ENCODE results near the gene NES.
A peak's percentile ranks its signal among the peaks of the same experiment; 100 is the strongest.

Gene NES

GRCh38 chr1:156676820-156677615, at the start of gene NES:
Gene NES, minus strand, starts transcription at chr1:156677407. Its CDS starts 143 bp downstream, at chr1:156677264.
- no peak for DNase-seq (ENCODE audit: low read depth)

GRCh38 chr1:156726549-156727226, 49.5 kb upstream of the NES start:
- DNase-seq (ENCODE audit: low read depth), result no peak

GRCh38 chr1:156725683-156726280, 48.6 kb upstream of the NES start:
- DNase-seq (ENCODE audit: low read depth), result peak; percentile 85

- DNase-seq (ENCODE audit: low read depth), result no peak
These were observed 44.3 kb upstream of the NES start for GRCh38 chr1:156721535-156721934.

- DNase-seq (ENCODE audit: low read depth), result no peak
These were observed 43.9 kb upstream of the NES start for GRCh38 chr1:156721131-156721530.

- no peak for DNase-seq (ENCODE audit: low read depth)
These were observed 40.1 kb upstream of the NES start for GRCh38 chr1:156717351-156717750.

GRCh38 chr1:156714830-156715229, 37.6 kb upstream of the NES start:
- no peak for DNase-seq (ENCODE audit: low read depth)

- no peak for DNase-seq (ENCODE audit: low read depth)
These were observed 35.4 kb upstream of the NES start for GRCh38 chr1:156712626-156713025.

- DNase-seq (ENCODE audit: low read depth), result no peak
These were observed 34.0 kb upstream of the NES start for GRCh38 chr1:156711011-156711817.

GRCh38 chr1:156709757-156710489, 32.7 kb upstream of the NES start:
- DNase-seq (ENCODE audit: low read depth), result no peak

GRCh38 chr1:156709031-156709430, 31.8 kb upstream of the NES start:
- no peak for DNase-seq (ENCODE audit: low read depth)

GRCh38 chr1:156708218-156708661, 31.0 kb upstream of the NES start:
- no peak for DNase-seq (ENCODE audit: low read depth)

GRCh38 chr1:156707417-156708217, 30.4 kb upstream of the NES start:
- DNase-seq (ENCODE audit: low read depth), result no peak

GRCh38 chr1:156706657-156707416, 29.6 kb upstream of the NES start:
- DNase-seq (ENCODE audit: low read depth), result no peak

- DNase-seq (ENCODE audit: low read depth), result no peak
These were observed 28.9 kb upstream of the NES start for GRCh38 chr1:156705918-156706656.

GRCh38 chr1:156705321-156705917, 28.2 kb upstream of the NES start, which contains the start of gene CRABP2:
Gene CRABP2, minus strand, starts transcription at chr1:156705583. Its CDS starts 137 bp downstream, at chr1:156705446.
- no peak for DNase-seq (ENCODE audit: low read depth)

GRCh38 chr1:156704930-156705320, 27.7 kb upstream of the NES start:
- no peak for DNase-seq (ENCODE audit: low read depth)

- no peak for DNase-seq (ENCODE audit: low read depth)
These were observed 27.0 kb upstream of the NES start for GRCh38 chr1:156704166-156704711.

Data from CMK (cell line).